ENCODE measurements around the gene NUDT16L1. TPM values are rescaled to one million over a fixed set of nuclear protein-coding genes. Genes with fewer than 3 reads are reported as not detected.

The NUDT16L1 gene
- total RNA-seq, 4 donors from 2014 or later, result 19.9 to 32.7 (median 24.6) TPM

DNA sequence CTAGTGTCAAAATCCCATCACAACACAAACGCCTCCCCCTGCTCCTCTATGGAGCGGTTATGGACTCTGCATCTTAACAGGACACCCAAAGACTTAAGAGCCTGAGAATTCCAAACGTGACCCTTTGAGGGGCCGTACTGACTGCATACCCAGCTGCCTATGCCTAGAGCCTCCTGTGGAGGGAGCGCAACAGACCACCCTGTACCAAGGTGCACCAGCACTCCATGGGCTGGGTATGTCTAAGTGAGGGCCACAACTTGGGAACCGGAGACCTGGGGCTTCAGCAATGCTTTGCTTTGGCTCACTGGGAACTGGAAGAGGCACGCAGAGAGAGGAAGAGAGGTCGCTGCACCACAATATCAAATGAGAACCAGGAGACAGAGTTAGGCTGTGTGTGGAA, 35.3 kb downstream of the NUDT16L1 start:
- Histone ChIP-seq H3K4me3 (no peak overlapping the region), H3K36me3 (peaks cover 55% of the 10 kb centered on the region), H3K4me1 (peaks cover 9% of the 10 kb centered on the region), H3K27ac (no peak overlapping the region), H3K9me3 (no peaks in the 10 kb centered on the region), H3K27me3 (no peaks in the 10 kb centered on the region)
- TF ChIP-seq EP300 (IDR thresholded peaks at IDR 0.05) (no peak), POLR2AphosphoS5 (IDR thresholded peaks at IDR 0.05) (no peak)
- 96% methylated on average over 8 of the region's 8 CpGs for WGBS
- DNase-seq (ENCODE audit: low spot score in 2 of 2), result no peak

DNA sequence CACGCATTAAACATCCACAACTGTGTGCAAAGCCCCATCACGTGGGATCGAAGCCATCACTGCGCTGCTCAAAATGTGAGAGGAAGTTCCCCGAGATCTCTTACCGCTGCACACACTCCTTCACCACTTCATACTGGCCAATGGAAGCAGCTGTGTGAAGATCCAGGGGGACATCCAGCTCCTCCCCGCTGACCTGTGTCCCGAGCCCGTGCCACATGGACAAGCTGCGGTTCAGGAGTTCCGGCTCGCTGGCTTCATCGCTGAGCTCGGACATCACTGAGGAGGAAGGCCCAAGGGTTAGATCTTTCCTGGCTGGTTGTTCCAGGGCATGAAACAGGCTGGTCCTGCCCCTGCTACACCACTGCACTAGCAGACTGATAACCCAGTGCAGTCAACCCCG, 36.5 kb downstream of the NUDT16L1 start:
- Histone ChIP-seq H3K27me3 (no peaks in the 10 kb centered on the region), H3K4me3 (no peak overlapping the region), H3K36me3 (peaks cover 44% of the 10 kb centered on the region), H3K9me3 (no peaks in the 10 kb centered on the region), H3K4me1 (peaks cover 11% of the 10 kb centered on the region), H3K27ac (no peak overlapping the region)
- no peak for TF ChIP-seq POLR2A (IDR thresholded peaks at IDR 0.05)
- TF ChIP-seq CTCF (IDR thresholded peaks at IDR 0.05), result no peak
- TF ChIP-seq EP300 (IDR thresholded peaks at IDR 0.05), result no peak
- no peak for TF ChIP-seq POLR2AphosphoS5 (IDR thresholded peaks at IDR 0.05)
- WGBS, result 98% methylated on average over 14 of the region's 15 CpGs
- DNase-seq (ENCODE audit: low spot score in 2 of 2), result no peak

- Histone ChIP-seq H3K9me3 (no peaks in the 10 kb centered on the region), H3K4me3 (peak overlapping the region; percentile 94), H3K27ac (no peak overlapping the region), H3K4me1 (peaks cover 18% of the 10 kb centered on the region), H3K36me3 (peaks cover 23% of the 10 kb centered on the region), H3K27me3 (no peaks in the 10 kb centered on the region)
- WGBS, result 37% methylated on average over 17 of the region's 17 CpGs
- no peak for TF ChIP-seq CTCF (IDR thresholded peaks at IDR 0.05)
- no peak for TF ChIP-seq POLR2A (IDR thresholded peaks at IDR 0.05)
- no peak for TF ChIP-seq POLR2AphosphoS5 (IDR thresholded peaks at IDR 0.05)
- TF ChIP-seq EP300 (IDR thresholded peaks at IDR 0.05), result no peak
- no peak for DNase-seq (ENCODE audit: low spot score in 2 of 2)
Measured at GRCh38 chr16:4733211-4733742, 39.9 kb downstream of the NUDT16L1 start.

GRCh38 chr16:4733747-4734062, 40.3 kb downstream of the NUDT16L1 start:
- Histone ChIP-seq H3K9me3 (no peaks in the 10 kb centered on the region), H3K27ac (peak overlapping the region; percentile 81), H3K4me3 (peak overlapping the region; percentile 94), H3K27me3 (no peaks in the 10 kb centered on the region), H3K4me1 (peaks cover 18% of the 10 kb centered on the region), H3K36me3 (peaks cover 19% of the 10 kb centered on the region)
- TF ChIP-seq CTCF (IDR thresholded peaks at IDR 0.05) (no peak), POLR2AphosphoS5 (IDR thresholded peaks at IDR 0.05) (no peak)
- WGBS, result 0% methylated on average over 18 of the region's 19 CpGs
- DNase-seq (ENCODE audit: low spot score in 2 of 2), result no peak

DNA sequence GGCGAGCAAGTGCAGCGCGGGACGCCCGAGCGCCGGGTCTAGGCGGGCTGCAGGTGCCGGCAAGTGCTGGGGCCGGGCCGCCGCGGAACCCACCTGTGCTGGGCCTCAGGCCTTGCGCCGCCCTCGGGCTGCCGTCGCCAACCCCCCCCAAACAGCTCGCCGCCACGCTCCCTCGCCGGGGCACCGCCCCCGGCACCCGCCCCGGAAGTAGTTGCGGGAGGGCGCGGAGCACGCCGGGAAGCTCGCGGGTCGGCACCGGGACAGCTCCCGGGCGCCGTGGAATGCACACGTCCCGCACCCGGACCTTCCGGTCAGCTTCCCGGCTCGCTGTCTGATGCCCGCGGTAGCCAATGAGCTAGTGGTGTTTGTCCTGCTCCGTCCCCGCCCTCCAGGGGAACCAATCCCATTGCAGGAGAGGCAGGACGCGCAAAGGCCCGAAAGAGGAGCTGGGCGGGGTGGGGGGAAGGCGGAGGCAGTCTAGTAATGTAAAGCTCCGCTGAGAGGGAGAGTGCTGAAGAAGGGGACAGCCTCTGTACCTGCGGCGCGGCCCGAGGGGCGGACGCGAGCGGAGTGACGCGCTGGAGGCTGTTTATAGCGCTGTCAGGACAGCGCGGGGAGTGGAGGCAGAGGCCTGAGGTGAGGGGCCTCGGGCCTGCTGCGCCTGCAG, 40.8 kb downstream of the NUDT16L1 start, which contains the start of the genes ANKS3 and DNAAF8:
Gene ANKS3, minus strand, starts transcription at position 209 of the 667 bp plus-strand sequence. CDS start 4,122 bp downstream, outside the sequence.
Gene DNAAF8, plus strand, starts transcription at position 475 of the 667 bp plus-strand sequence. CDS start 1,978 bp downstream, outside the sequence.
- H3K36me3 ChIP-seq, result peaks cover 14% of the 10 kb centered on the region
- no peaks in the 10 kb centered on the region for H3K27me3 ChIP-seq
- H3K9me3 ChIP-seq, result no peaks in the 10 kb centered on the region
- H3K27ac ChIP-seq, result peak within 1 kb of the TSS; percentile 81
- TF ChIP-seq POLR2AphosphoS5 (IDR thresholded peaks at IDR 0.05), result peak in 1 of 3 donors; percentile 44
- TF ChIP-seq CTCF (IDR thresholded peaks at IDR 0.05), result no peak
- DNase-seq (ENCODE audit: low spot score in 2 of 2), result peak; percentile 96 to 98
- H3K4me1 ChIP-seq, result peaks cover 18% of the 10 kb centered on the region
- H3K4me3 ChIP-seq, result peak within 1 kb of the TSS; percentile 94
- WGBS, result under 1% methylated on average over 50 of the region's 70 CpGs
